ENCODE data around the gene CCDC81. TPM values are rescaled to one million over a fixed set of nuclear protein-coding genes. Genes with fewer than 3 reads are reported as not detected.
"Not testable (repeated sequence)": the region's sequence is repeated elsewhere in the genome, so short reads cannot be mapped to it uniquely, and the experiment has no call there.

CCDC81 gene
- total RNA-seq, 2 donors from 2014 or later = 0.51 TPM; not detected in 1

- H3K4me1 ChIP-seq = no peaks in the 10 kb centered on the region
- no peak for TF ChIP-seq CTCF (IDR thresholded peaks at IDR 0.05)
- no peaks in the 10 kb centered on the region for H3K9me3 ChIP-seq
- DNase-seq (ENCODE audit: low spot score) = no peak
- H3K36me3 ChIP-seq = no peaks in the 10 kb centered on the region
- no peaks in the 10 kb centered on the region for H3K27me3 ChIP-seq
- H3K4me3 ChIP-seq = no peak overlapping the region
- H3K27ac ChIP-seq = no peak overlapping the region
Observed at GRCh38 chr11:86408845-86409244, 34.2 kb downstream of the CCDC81 start.

- TF ChIP-seq CTCF (IDR thresholded peaks at IDR 0.05) = no peak
Observed at GRCh38 chr11:86414032-86414431, 39.3 kb downstream of the CCDC81 start.

GRCh38 chr11:86415026-86415425, 40.3 kb downstream of the CCDC81 start:
- no peak for TF ChIP-seq CTCF (IDR thresholded peaks at IDR 0.05)
- no peaks in the 10 kb centered on the region for H3K4me1 ChIP-seq
- no peaks in the 10 kb centered on the region for H3K27me3 ChIP-seq
- H3K27ac ChIP-seq = no peak overlapping the region
- no peak for DNase-seq (ENCODE audit: low spot score)
- H3K9me3 ChIP-seq = no peaks in the 10 kb centered on the region
- no peak overlapping the region for H3K4me3 ChIP-seq
- no peaks in the 10 kb centered on the region for H3K36me3 ChIP-seq

More at GRCh38 chr11:86414032-86414431, 39.3 kb downstream of the CCDC81 start:
- Histone ChIP-seq H3K27me3 (no peaks in the 10 kb centered on the region), H3K4me1 (no peaks in the 10 kb centered on the region), H3K36me3 (no peaks in the 10 kb centered on the region), H3K27ac (no peak overlapping the region), H3K9me3 (no peaks in the 10 kb centered on the region), H3K4me3 (no peak overlapping the region)
- no peak for DNase-seq (ENCODE audit: low spot score)

GRCh38 chr11:86416494-86416893, 41.8 kb downstream of the CCDC81 start:
- Histone ChIP-seq H3K27me3 (no peaks in the 10 kb centered on the region), H3K36me3 (no peaks in the 10 kb centered on the region), H3K4me3 (no peak overlapping the region), H3K9me3 (no peaks in the 10 kb centered on the region), H3K4me1 (no peaks in the 10 kb centered on the region), H3K27ac (no peak overlapping the region)
- DNase-seq (ENCODE audit: low spot score) = no peak
- TF ChIP-seq CTCF (IDR thresholded peaks at IDR 0.05) = no peak

GRCh38 chr11:86416951-86417350, 42.3 kb downstream of the CCDC81 start:
- not testable (repeated sequence) for H3K4me3 ChIP-seq; H3K27ac ChIP-seq; H3K27me3 ChIP-seq; DNase-seq (ENCODE audit: low spot score); H3K9me3 ChIP-seq; H3K36me3 ChIP-seq; H3K4me1 ChIP-seq

- no peak for DNase-seq (ENCODE audit: low spot score)
- Histone ChIP-seq H3K27ac (no peak overlapping the region), H3K9me3 (no peaks in the 10 kb centered on the region), H3K4me3 (no peak overlapping the region), H3K27me3 (no peaks in the 10 kb centered on the region), H3K4me1 (no peaks in the 10 kb centered on the region), H3K36me3 (no peaks in the 10 kb centered on the region)
- TF ChIP-seq CTCF (IDR thresholded peaks at IDR 0.05) = no peak
Observed at GRCh38 chr11:86418106-86418505, 43.4 kb downstream of the CCDC81 start.

All from right atrium auricular region (tissue), 2 donors.